Kidney capillary endothelial cell (primary cell): ENCODE results near the gene CRTC1.

ENCODE experiments used
- DNase-seq: peaks from one replicate; pipeline ENCODE4 v3.0.0-alpha.2; 2018; ENCODE audit warnings: low spot score

Gene CRTC1

DNA sequence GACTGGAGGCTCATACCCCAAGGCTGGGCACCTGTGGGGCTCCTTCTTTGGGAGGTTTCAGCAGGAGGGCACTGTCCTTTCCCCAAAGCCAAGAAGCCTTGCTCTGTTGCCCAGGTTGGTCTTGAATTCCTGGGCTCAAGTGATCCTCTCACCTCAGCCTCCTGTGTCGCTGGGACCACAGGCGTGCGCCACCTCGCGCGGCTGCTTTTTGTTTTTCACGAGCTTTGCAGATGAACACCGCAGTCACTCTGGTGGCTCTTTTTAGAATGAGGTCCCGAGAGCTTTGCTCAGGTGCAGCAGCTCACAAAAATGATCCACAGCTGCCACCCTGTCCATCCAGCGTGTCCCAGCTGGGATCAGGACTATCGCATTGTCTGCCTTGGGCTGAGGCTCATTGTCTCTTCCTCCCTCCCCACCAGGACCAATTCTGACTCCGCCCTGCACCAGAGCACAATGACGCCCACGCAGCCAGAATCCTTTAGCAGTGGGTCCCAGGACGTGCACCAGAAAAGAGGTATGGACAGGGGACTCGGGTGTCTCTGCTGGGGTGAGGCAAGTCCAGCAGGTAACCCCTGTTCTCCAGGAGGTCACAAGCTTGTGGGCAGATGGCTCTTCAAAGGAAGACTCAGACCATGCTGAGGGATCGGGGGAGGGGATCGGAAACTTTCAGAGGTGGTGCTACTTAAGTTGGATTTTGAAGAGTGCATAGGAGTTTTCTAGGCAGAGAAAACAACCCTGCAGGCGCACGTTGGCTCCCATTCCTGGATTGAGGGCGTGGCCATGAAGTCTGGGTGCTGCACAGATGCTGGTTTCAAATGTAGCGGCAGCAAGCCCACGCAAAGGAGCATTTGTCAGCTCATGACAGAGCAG, 66.1 kb downstream of the CRTC1 start:
- no peak for DNase-seq

DNA sequence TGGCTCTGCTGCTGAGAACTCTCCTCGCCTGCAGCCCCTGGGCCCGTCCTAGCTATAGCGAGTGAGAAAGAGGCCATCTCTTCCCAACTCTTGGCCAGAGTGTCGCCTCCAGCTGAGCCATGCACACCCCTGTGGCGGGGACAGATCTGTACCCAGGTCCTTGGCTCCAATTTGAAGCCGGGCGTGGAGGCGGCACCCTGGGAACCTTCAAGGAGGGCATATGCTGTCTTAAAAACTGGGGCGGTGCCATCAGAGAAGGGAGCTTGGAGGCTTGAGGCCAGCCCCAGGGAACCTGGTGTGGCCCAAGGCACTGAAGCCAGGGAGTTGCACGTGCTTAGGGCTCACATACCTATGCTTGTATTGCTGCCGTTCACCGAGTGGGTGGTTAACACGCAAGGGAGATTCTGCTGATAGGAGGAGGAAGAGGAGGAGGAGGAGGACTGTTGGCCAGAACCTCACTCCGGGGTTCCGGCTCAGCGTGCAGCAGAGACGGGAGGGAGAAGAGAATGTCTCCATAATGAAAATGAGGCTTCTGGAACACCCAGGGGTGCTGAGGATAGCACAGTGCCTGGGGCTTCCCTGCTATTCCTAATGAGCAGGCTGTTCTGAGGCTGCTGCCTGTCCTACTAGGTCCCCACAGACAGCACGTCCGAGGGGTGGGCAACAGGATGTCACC, 67.0 kb downstream of the CRTC1 start:
- DNase-seq: no peak

DNA sequence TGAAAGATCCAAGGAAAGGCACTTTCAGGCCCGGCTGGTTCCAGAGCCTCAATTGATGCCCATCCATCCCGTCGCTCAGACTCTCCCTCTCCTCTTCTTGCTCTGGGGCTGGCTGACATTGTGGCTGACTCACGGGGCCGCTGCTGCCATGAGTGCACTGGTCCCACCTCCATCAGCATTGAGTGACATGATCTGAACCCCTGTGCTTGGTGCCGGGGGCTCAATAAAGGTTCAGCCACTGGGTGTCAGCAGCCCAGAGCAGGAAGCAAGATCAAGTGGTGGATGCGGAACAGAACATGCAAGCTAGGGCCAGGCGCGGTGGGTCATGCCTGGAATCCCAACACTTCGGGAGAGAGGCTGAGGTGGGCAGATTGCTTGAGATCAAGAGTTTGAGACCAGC, 68.1 kb downstream of the CRTC1 start:
- DNase-seq: no peak

DNA sequence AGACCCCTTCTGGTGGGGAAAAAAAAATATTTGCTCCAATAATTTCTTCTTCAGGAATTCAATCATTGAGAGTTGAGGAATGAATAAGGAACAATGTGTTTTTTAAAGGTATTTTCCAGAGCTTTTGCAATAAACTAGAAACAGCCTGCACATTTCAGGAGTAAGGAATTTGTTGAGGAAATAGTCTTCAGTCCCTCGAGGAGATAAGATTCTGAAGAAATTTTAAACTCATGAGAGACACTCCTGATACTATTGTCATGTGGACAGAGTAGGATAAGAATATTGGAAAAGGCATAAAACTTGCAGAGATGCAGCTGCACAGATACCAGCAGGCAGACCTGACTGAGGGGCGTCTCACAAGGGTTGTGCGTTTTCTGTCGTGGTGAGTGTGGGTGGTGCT, 71.0 kb downstream of the CRTC1 start:
- no peak for DNase-seq

DNA sequence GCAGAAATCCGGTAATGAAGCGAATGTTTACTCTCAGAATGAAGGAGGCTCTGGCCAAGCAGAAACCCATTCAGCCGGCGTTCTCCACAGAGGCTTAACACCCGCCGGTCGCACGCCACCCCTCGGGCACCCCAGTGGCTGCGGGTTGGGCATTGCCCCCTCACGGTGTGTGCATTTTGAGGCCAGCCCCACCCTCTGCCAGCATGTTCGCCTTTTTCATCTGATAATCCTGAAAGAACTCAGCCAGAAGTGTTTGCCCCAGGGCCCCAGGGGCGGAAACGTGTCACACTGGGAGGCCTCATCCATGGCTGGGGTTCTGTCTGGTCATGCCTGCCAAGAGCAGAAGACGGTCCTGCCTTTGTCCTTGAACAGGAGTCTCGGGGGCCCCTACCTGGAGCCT, 73.4 kb downstream of the CRTC1 start:
- no peak for DNase-seq

DNA sequence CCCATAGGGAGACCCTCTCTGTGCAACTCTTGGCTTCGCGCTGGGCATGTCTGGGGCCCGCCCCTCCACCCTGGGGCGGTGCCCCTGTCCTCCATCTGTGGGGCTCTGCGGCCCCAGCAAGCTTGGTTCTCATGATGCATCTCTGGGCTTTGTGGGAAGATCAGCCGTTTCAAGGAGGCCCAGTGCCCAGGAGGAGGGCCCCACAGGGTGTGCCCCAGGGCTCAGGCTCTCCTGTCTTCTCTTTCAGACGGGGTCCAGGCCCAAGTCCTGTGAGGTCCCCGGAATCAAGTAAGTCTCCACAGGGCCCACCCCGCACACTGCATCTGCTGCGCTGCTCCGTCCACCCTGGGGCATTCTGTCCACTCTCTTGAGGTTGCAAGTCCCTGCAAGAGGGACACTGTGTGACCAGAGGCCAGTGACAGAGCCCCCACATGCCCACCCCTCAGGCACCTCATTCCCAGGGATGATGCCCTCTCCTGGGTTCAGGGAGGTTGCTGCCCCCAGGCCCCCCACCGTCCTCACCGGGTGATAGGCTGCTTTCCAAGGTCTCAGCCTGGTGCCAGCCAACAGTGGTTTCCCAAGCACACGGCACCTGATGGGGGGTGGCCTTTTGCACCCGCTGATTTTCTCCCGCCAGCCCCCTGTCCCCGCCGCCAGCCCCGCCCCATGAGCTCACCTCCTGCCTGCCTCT, 76.0 kb downstream of the CRTC1 start:
- DNase-seq: no peak

DNA sequence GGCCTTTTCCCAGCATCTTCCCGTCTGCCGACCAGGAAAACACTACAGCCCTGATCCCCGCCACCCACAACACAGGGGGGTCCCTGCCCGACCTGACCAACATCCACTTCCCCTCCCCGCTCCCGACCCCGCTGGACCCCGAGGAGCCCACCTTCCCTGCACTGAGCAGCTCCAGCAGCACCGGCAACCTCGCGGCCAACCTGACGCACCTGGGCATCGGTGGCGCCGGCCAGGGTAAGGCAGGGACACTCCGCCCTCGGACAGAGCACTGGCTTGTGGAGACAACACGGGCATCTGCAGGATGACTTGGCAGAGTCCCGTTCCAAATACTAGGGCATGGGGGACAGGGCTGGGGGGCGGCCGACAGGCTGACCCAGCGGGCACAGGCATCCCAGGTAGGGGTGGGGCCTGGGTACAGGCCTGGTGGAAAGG, 76.5 kb downstream of the CRTC1 start:
- no peak for DNase-seq

DNA sequence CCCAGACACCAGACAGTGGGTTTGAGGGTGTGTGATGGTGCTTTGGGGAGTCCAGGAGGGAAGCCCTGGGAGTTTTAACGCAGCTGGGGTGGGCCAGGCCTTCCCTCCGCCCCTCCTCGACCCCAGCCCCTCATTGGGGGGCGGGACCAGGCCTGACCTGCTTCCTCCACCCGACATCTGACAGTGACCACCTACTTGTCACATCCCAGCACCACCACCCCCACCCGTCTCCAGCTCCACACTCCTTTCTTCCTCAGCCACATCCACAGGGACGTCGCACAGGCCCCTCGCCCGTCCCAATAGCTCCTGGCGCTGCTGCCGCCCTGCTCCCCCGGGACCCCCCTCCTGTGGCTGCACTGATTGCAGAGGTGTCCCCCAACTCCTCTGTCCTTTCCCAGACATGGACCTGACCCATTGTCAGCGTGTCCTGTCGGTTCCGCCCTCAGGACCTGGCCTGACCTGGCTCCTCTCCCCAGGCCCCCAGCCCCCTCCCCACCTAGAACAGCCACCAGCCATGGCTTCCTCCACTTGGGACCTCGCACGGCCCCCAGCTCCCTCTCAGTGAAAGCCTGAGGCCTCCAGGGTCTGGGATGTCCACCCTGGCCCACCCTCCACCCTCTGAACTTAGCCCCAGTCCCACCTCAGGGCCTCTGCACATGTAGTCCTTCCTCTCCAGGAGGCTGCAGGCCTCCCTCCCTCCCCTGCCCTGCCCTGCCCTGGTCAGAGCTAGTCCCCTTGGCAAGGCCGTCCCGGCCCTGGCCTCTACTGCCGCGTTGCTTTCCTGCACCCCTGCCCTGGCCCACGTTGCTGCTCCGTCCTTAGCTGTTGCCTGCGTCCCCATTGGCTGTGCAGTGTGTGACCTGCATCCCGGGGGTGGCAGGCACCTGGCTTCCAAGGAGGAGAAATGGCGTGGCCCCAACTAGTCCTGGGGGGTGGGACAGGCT, 77.2 kb downstream of the CRTC1 start:
- no peak for DNase-seq

DNA sequence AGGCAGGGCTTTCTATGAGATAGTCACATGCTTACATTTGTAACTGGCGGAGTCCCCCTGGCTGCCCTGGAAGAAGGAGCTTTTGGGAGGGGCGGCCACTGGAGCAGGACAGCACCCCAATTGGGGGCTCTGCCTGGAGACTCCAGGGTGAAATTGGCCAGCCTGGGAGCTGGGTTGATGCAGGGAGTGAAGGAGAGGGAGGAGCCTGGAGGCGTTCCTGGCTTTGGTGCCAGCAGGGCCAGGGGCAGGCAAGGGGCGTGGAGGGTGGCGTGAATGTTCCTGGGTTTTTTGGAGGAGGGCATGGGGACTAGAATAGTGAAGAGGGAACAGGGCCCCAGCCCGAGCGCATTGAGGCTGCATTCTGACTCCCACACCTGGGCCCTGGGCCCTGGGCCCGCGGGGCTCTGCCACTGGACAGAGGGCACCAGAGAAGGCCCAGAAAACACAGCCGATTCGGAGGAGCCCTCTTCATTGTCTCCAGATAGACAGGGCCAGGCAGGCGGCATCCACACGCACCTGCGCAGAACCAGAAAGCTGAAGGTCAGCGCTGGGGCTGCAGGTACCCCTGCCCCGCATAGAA, 78.1 kb downstream of the CRTC1 start:
- DNase-seq: no peak

DNA sequence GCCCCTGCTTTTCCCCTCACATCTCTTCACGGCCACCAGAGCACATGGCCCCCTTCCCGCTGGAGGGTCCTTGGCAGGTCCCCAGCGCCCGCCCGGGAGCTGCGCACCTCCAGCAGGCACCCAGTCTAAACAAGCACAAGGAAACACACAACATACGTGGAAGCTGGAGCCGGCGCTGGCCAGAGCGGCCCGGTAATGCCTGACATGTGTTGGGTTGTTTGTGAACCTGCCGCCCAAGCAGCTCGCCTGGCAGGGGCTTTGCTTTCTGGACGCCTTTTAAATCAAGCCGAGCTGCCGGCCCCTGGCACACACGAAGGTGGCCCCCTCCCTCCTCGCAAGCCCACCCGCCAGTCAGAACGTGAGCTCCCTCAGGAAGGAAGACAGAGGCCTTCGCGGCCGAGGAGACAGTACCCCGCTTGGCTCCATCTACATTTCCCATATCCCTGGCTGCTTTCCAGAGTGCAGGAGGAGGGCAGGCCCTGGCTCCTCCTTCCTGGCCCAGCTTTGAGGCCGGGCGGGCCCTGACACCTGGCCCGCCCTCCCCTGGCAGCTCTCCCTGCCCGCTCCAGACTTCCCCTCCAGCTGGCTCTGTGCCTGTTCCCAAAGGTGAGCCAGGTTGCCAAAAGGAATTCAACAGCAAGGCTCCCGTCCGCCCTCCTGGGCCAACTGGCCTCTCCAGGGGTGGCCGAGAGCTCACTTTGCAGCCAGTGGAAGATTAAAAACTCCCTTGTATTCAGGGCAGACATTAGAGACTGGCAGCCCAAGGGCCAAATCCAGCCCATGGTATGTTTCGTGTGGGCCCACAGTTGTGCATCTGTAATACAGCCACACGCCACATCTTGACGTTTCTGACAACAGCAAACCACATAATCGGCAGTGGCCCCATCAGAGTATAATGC, 78.9 kb downstream of the CRTC1 start:
- DNase-seq: no peak

DNA sequence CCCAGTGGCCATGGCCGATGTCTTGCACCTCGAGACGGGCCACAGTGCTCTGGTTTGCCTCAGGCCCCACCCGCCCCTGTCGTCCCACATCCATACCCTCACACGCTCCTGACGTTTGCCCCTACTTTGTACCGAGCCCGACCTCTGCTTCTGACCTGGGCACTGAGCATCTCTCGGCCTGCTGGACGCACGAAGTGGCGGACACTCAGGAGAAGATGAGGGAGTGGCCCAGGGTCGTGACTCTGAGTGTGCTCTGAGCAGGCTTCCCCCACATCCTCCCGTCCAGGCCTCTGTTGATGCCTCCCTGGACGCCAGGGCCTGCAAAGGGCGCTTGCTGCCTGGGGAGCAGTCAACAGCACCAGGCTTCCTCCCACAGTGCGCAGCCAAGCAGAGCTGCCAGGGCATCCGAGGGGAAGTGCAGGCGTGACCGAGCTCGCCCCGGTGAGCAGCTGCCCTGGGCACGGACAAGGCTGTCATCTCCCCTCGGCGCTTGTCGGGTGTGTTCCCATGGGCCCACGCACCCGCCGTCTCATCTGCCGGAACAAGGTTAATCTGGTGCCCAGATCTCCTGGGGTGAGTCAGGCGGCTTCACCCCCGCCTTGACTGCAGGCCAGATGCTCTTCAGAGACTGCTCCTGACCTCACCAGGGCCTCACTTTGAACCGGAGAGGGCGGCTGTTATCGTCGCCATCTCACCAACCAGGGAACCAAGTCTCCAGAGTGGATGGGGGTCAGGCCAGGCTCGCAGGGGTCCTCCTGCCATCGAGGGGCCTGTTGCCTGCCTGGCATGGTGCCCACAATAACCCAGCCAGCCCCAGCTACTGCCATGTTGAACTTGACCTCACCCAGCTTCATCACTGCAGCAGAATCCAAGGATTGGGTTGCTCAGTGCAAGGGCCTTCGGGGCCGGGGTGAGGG, 80.5 kb downstream of the CRTC1 start:
- peak; percentile 22 for DNase-seq

DNA sequence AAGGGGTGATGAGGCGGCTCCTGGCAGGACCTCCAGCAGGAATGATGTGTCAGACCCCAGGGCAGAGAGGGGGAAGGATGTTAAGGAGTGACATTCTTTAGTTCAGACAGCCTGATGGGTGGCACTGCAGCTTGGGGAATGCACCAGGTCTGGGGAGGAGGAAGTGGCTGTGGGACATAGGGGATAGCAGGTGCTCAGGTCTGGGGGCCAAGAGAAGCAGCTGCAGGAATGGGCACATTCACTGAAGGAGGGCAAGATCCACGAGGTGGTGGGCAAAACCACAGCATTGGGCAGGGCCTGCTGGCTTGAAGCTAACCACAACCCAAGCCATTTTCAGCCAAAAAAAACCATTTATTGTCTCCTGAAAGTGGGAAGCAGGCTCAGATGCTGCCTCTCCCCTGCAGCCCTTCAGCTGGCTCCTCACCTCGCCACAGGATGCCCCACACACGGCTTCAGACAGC, 81.1 kb downstream of the CRTC1 start:
- no peak for DNase-seq

DNA sequence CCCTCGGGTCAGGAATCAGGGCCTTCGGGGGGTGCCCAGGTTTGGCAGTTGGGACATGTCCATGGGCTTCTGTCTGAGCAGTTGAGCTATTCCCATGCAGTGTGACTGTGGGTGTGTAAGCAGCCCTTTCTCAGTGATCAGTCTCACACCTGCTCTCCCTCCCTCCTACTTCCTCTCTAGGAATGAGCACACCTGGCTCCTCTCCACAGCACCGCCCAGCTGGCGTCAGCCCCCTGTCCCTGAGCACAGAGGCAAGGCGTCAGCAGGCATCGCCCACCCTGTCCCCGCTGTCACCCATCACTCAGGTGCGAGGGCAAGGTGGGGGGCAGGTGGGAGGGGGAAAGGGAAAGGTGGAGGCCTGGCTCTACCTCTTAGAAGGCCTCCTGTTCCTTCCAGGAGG, 81.7 kb downstream of the CRTC1 start:
- DNase-seq: no peak

DNA sequence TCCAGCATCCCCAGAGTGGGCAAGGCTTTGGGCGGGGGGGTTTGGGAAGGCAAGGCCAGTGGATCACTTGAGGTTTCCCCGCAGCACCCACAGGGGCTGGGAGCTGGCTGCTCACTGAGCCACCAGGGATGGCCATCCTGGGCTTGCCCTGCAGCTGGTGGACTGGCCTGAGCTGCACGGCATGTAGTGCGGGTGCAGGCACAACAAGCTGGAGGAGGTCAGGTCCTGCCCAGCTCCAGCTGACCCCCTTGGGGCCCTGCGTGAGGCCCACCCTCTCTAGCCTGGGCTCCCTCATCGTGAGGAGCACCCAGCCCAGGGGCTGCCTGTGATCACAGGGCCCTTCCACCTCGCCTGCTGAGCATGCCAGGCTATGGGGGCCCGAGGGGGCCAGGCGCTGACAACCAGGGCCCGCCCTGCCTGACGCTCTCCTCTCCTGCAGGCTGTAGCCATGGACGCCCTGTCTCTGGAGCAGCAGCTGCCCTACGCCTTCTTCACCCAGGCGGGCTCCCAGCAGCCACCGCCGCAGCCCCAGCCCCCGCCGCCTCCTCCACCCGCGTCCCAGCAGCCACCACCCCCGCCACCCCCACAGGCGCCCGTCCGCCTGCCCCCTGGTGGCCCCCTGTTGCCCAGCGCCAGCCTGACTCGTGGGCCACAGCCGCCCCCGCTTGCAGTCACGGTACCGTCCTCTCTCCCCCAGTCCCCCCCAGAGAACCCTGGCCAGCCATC, 84.7 kb downstream of the CRTC1 start:
- no peak for DNase-seq

DNA sequence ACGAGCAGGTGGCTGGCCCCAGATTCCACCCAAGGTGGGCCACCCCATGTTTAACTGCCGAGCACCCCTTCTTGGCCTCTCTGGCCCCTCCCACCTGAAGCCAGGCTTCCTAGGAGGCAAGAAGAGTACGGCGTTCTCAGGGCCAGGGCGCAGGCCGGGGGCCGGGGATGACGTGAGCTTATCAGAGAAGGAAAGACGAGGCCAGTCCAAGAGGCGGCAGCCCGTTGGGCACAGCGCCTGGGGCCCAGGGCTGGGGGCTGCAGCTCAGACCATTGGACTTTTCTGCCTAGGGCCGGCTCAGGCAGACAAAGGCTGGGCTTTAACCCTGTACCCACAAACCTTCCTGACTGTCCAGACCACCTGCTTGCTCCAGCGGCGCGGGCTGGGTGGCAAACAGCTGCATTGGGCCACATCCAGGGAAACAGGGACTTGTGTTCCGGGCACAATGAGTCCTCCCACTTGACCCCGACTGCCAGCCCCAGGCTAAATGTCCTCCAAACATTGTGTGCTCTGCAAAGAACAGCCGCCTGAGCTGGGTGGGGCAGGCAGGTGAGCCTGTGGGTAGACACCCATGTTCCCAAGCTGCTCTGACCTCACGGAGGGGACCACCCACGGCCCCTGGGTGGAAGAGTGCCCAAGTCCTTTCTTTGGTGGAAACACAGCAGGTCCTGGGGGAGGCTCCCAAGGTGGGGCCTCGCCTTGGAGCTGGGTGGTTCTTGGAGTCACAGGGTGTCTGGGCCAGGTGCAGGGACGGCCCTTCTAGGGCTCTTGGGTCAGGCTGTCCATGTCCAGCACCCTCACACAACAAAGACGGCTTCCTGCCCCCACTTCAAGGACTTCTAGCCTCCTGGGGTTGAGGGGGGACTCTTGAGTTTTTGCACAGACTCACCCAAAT, 85.8 kb downstream of the CRTC1 start:
- no peak for DNase-seq

DNA sequence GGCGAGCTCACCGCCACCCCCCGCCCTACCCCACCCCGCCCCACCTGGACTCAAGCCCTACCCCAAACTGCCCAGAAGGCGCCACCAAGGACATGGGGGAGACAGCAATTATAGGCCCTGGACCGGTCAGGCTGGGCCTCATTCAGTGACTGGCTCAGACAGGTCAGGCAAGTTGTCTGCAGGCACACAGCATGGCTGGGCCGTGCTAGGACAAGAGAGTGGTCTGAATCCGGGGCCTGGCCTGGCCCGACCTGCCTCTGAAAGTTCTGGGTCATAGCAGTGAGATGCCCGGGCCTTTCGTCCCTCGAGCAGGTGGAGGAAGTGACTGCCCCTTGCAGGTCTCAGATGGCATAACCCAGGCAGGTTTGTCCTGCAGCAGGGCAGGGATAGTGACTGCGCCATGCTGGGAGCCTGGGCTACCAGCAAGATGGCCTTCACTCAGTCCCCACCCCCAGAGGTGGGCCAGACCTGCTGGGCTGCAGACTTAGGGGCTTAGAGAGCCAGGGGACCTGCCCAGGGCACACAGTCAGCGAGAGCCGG, 86.6 kb downstream of the CRTC1 start:
- DNase-seq: no peak

DNA sequence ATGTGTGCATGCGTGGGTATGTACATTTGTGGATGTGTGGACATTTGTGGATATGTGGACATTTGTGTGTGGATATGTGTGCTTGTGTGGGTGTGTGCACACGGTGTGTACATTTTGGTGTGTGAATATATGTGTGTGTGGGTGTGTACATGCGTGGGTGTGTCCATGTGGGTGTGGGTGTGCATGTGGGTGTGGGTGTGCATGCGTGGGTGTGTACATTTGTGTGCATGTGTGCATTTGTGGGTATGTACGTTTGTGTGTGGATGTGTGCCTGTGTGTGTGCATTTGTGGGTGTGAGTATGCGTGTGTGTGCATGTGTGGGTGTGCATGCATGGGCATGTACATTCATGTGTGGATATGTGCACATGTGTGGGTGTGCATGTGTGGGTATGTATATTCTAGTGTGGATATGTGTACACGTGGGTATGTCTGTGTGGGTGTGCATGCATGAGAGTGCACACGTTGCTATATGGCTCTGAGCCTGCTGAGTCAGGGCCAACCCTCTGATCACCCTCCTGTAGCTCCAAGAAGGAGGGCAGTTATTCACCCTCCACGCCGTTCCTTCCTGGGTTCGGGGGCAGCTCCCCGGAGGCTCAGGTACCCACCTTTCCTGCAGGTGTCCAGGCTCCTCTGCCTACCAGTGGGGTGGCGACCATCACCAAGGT, 87.3 kb downstream of the CRTC1 start:
- no peak for DNase-seq
